ENCODE results near the gene CRELD1. TPM values are rescaled to one million over a fixed set of nuclear protein-coding genes. Genes with fewer than 3 reads are reported as not detected.

Gene CRELD1
- total and polyA plus RNA-seq, 2 of the 13 experiments (the other 11 are each of a cell fraction or from before 2014, with no cell fraction given): 27.1 to 61.9 TPM

GRCh38 chr3:9932843-9933560 is 632 bp upstream of the CRELD1 start:
- ChIA-PET POLR2A (interaction anchor here (0.7 to 7.6 kb wide), 41 partner anchors 10 to 570 kb away, joined by 3 to 124 read pairs (median 5); partner anchors contain the start of genes ARPC4, FANCD2, IL17RC and IL17RE), CTCF (ENCODE audit: low intra/inter-chr PET ratio, low total read pairs) (interaction anchor here (0.9 to 3.1 kb wide), 2 partner anchors 13 to 71 kb away, joined by 4 to 14 read pairs; no protein-coding TSS in a partner anchor)
- ATAC-seq: peak; percentile 88
- peak; percentile 70 for DNase-seq (ENCODE audit: low spot score)
- in situ Hi-C loops (cut with HindIII; ENCODE audit: extremely low pct_ligation_motif_present, low pct_unique_long_range_greater_than_20kb): no loop called here
- peak overlapping the region; percentile 64 to 82 (median 80); a peak in 5 of 6 replicates for H3K4me3 ChIP-seq (replicated peaks in 1 of 3; ENCODE audit: insufficient read depth in 1 of 3, low read depth in 2 of 3, low read length in 3 of 3)
- H4K20me1 ChIP-seq (ENCODE audit: insufficient read depth, low read length): no peaks in the 10 kb centered on the region
- peaks cover 40% of the 10 kb centered on the region for H3K4me1 ChIP-seq (ENCODE audit: insufficient read depth, low read length)
- H3K9ac ChIP-seq (ENCODE audit: insufficient read depth, low read depth, low read length): peak overlapping the region; percentile 85
- peak overlapping the region; percentile 92 for H3K27ac ChIP-seq (ENCODE audit: extremely low read length, insufficient read depth, low read length)
- no peak for FAIRE-seq
- intact Hi-C loops (cut with micrococcal nuclease; ENCODE audit: unreplicated experiment): loop anchor here (1.0 to 5.0 kb wide), 4 partner anchors 14 to 93 kb away; partner anchors contain the start of gene FANCD2
- peak overlapping the region; percentile 86 for H3K4me2 ChIP-seq (ENCODE audit: low read depth, low read length)
- 0% methylated on average over 7 of the region's 77 CpGs for WGBS (ENCODE audit: low lambda C conversion rate)
- H3K36me3 ChIP-seq (replicated peaks in 1 of 2; ENCODE audit: control insufficient read depth in 1 of 2, insufficient read depth in 2 of 2, low read length in 2 of 2): peaks cover 0 to 18% of the 10 kb centered on the region in 2 experiments; a peak in 2 of 5 replicates
- BruUV-seq (replicated peaks): TSS peak; percentile 85
- no peaks in the 10 kb centered on the region for H3K9me3 ChIP-seq (ENCODE audit: low read length)
- H2AFZ ChIP-seq (ENCODE audit: low read length): no peak overlapping the region
- H3K79me2 ChIP-seq (ENCODE audit: insufficient read depth, low read length): peaks cover 20% of the 10 kb centered on the region
- H3K27me3 ChIP-seq (ENCODE audit: control insufficient read depth in 1 of 2, insufficient read depth in 2 of 2, low read length in 2 of 2): no peaks in the 10 kb centered on the region
- TF ChIP-seq ZNF761 (CRISPR knock-in tag; conservative IDR thresholded peaks at IDR 0.05) (0 out of 2 replicates have a peak, but pooled peaks have one; percentile 47), KDM2A (CRISPR knock-in tag; IDR thresholded peaks at IDR 0.05; ENCODE audit: borderline replicate concordance, low read depth) (peak; percentile 62), ZNF496 (CRISPR knock-in tag; IDR thresholded peaks at IDR 0.05; ENCODE audit: insufficient replicate concordance) (no peak), NR0B2 (CRISPR knock-in tag; IDR thresholded peaks at IDR 0.05) (peak; percentile 62), CAMTA2 (CRISPR knock-in tag; IDR thresholded peaks at IDR 0.05; ENCODE audit: borderline replicate concordance) (peak; percentile 81; the same call in 1 of the 2 replicates), ATF4 (CRISPR knock-in tag; IDR thresholded peaks at IDR 0.05) (peak in 1 of 2 experiments; percentile 29; a peak in 1 of 4 replicates), ZBTB40 (IDR thresholded peaks at IDR 0.05) (no peak), ZBTB40 (CRISPR knock-in tag; IDR thresholded peaks at IDR 0.05) (peak; percentile 73), ZNF839 (CRISPR knock-in tag; IDR thresholded peaks at IDR 0.05; ENCODE audit: borderline replicate concordance) (no peak), BCL3 (CRISPR knock-in tag; IDR thresholded peaks at IDR 0.05) (no peak)
